WTC11 (cell line): ENCODE measurements around the gene GBP7.

ENCODE experiments used
- CBFB ChIP-seq: sonication (generic); formaldehyde crosslinking; IDR thresholded peaks from 2 replicates; pipeline ENCODE4 v1.8.1; 2022; ENCODE audit warnings: mild to moderate bottlenecking, low read depth, missing genetic modification reagents
- CREB1 ChIP-seq: sonication (generic); formaldehyde crosslinking; IDR thresholded peaks from 2 replicates; pipeline ENCODE4 v1.8.0; 2023; ENCODE audit warnings: mild to moderate bottlenecking, missing genetic modification reagents
- CREM ChIP-seq: sonication (generic); formaldehyde crosslinking; IDR thresholded peaks from 2 replicates; pipeline ENCODE4 v1.8.1; 2022; ENCODE audit warnings: mild to moderate bottlenecking, missing genetic modification reagents, moderate library complexity
- ELF4 ChIP-seq: sonication (generic); formaldehyde crosslinking; IDR thresholded peaks from 2 replicates; pipeline ENCODE4 v1.8.1; 2022; ENCODE audit warnings: low read depth, mild to moderate bottlenecking, moderate library complexity, missing genetic modification reagents
- ESRRA ChIP-seq: sonication (generic); formaldehyde crosslinking; IDR thresholded peaks from 2 replicates; pipeline ENCODE4 v1.8.1; 2022; ENCODE audit warnings: mild to moderate bottlenecking, missing genetic modification reagents, borderline replicate concordance
- FOXK1 ChIP-seq: sonication (generic); formaldehyde crosslinking; IDR thresholded peaks from 2 replicates; pipeline ENCODE4 v1.8.0; 2022; ENCODE audit warnings: mild to moderate bottlenecking, moderate library complexity, missing genetic modification reagents
- HMGA2 ChIP-seq: fragments of 250-450 bp; sonication (Bioruptor Pico); IDR thresholded peaks from 2 replicates; pipeline ENCODE4 v1.4.0; 2021; ENCODE audit warnings: mild to moderate bottlenecking, moderate library complexity
- IRF2 ChIP-seq: sonication (generic); formaldehyde crosslinking; IDR thresholded peaks from 2 replicates; pipeline ENCODE4 v1.8.0; 2022; ENCODE audit warnings: low read depth, missing genetic modification reagents, borderline replicate concordance
- KAT7 ChIP-seq: sonication (generic); formaldehyde crosslinking; IDR thresholded peaks from 2 replicates; pipeline ENCODE4 v1.8.1; 2023; ENCODE audit warnings: missing genetic modification reagents, mild to moderate bottlenecking, borderline replicate concordance
- SMAD3 ChIP-seq: sonication (generic); formaldehyde crosslinking; IDR thresholded peaks from 2 replicates; pipeline ENCODE4 v1.8.0; 2022; ENCODE audit warnings: missing genetic modification reagents, mild to moderate bottlenecking, borderline replicate concordance
- TF ChIP-seq, protein P1 (sequence below): fragments of 200-600 bp; IDR thresholded peaks from 2 replicates; pipeline ENCODE4 v1.8.0; 2022; ENCODE audit warnings: antibody characterized with exemption
- TF ChIP-seq, protein P2 (sequence below): sonication (generic); formaldehyde crosslinking; IDR thresholded peaks from 2 replicates; pipeline ENCODE4 v1.8.0; 2022; ENCODE audit warnings: mild to moderate bottlenecking, missing genetic modification reagents

DNA sequence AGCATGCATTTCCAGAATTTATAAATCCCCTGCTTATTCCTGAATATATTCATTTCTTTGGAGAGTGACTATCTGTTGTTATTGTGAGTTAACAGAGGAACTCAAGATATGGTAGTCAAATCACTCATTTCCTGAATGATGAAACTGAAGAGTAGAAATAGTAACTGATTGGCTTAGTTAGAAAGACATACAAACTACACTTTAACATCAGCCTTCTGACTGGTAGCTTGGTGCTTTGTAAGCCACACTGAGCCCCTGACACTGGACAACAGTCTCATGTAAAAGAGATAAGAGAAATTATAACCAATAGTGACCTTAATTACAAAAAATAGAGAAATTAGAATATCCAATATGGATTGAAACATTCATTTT, 4.8 kb downstream of the GBP7 start:
- TF ChIP-seq, protein P1, sequence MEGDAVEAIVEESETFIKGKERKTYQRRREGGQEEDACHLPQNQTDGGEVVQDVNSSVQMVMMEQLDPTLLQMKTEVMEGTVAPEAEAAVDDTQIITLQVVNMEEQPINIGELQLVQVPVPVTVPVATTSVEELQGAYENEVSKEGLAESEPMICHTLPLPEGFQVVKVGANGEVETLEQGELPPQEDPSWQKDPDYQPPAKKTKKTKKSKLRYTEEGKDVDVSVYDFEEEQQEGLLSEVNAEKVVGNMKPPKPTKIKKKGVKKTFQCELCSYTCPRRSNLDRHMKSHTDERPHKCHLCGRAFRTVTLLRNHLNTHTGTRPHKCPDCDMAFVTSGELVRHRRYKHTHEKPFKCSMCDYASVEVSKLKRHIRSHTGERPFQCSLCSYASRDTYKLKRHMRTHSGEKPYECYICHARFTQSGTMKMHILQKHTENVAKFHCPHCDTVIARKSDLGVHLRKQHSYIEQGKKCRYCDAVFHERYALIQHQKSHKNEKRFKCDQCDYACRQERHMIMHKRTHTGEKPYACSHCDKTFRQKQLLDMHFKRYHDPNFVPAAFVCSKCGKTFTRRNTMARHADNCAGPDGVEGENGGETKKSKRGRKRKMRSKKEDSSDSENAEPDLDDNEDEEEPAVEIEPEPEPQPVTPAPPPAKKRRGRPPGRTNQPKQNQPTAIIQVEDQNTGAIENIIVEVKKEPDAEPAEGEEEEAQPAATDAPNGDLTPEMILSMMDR: no peak
- TF ChIP-seq HMGA2 (CRISPR knock-in tag) (no peak), CREM (CRISPR knock-in tag) (no peak), ELF4 (no peak), FOXK1 (CRISPR knock-in tag) (no peak), IRF2 (CRISPR knock-in tag) (no peak), CBFB (CRISPR knock-in tag) (no peak), KAT7 (CRISPR knock-in tag) (no peak), CREB1 (no peak), SMAD3 (CRISPR knock-in tag) (no peak), ESRRA (no peak)
- TF ChIP-seq, protein P2, sequence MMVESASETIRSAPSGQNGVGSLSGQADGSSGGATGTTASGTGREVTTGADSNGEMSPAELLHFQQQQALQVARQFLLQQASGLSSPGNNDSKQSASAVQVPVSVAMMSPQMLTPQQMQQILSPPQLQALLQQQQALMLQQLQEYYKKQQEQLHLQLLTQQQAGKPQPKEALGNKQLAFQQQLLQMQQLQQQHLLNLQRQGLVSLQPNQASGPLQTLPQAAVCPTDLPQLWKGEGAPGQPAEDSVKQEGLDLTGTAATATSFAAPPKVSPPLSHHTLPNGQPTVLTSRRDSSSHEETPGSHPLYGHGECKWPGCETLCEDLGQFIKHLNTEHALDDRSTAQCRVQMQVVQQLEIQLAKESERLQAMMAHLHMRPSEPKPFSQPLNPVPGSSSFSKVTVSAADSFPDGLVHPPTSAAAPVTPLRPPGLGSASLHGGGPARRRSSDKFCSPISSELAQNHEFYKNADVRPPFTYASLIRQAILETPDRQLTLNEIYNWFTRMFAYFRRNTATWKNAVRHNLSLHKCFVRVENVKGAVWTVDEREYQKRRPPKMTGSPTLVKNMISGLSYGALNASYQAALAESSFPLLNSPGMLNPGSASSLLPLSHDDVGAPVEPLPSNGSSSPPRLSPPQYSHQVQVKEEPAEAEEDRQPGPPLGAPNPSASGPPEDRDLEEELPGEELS (CRISPR knock-in tag): no peak
